Panc1 (cell line): ENCODE data around the gene USO1. TPM values are rescaled to one million over a fixed set of nuclear protein-coding genes. Genes with fewer than 3 reads are reported as not detected.

Source experiments
- ATAC-seq: fragments of 200-7000 bp; cut with Tn5 transposase; 2 replicates; pipeline ENCODE4 v1.9.1; 2020; ENCODE audit warnings: mild to moderate bottlenecking, moderate library complexity
- BruUV-seq: library from RNA; stranded (reverse); fragments of 400-500 nt; replicated peaks from 2 replicates; lab custom pipeline; 2021; lab: Mats Ljungman, UMichigan
- CTCF ChIA-PET: fragments of 300-600 bp; sonication (Branson Sonifier 250); formaldehyde crosslinking; loops from one replicate; lab custom pipeline; 2022; ENCODE audit warnings: antibody characterized with exemption; lab: Charles Lee
- POLR2A ChIA-PET: fragments of 300-600 bp; sonication (Branson Sonifier 250); formaldehyde crosslinking; loops from one replicate; lab custom pipeline; 2022; ENCODE audit warnings: antibody characterized with exemption; lab: Charles Lee
- DNase-seq: peaks from one replicate; pipeline ENCODE4 v3.0.0-alpha.2; 2010; ENCODE audit warnings: low read depth, low spot score
- H3K27ac ChIP-seq: 2 replicates; pipeline ENCODE4 v1.5.1; 2011; ENCODE audit warnings: mild to moderate bottlenecking, low read length, inconsistent platforms
- H3K27me3 ChIP-seq: fragments of 200-500 bp; sonication (Bioruptor generic); 2 replicates; pipeline ENCODE4 v1.6.0; 2014; ENCODE audit warnings: low read length, inconsistent platforms; ENCODE audit not compliant: control insufficient read depth, insufficient read depth
- H3K36me3 ChIP-seq: fragments of 200-500 bp; sonication (Bioruptor generic); 2 replicates; pipeline ENCODE4 v1.5.1; 2014; ENCODE audit warnings: inconsistent platforms, mild to moderate bottlenecking, low read length, moderate library complexity; ENCODE audit not compliant: control insufficient read depth, insufficient read depth
- H3K4me1 ChIP-seq: 2 replicates; pipeline ENCODE4 v1.5.1; 2011; ENCODE audit warnings: inconsistent platforms, mild to moderate bottlenecking, low read length, moderate library complexity; ENCODE audit not compliant: control insufficient read depth, insufficient read depth
- H3K4me3 ChIP-seq, 2 experiments: 2 replicates each; pipeline ENCODE4 v1.5.1; 2011 to 2012; ENCODE audit warnings: low read depth in 2 of 2, low read length in 2 of 2, mild to moderate bottlenecking in 2 of 2, inconsistent platforms in 1 of 2, moderate library complexity in 1 of 2
- H3K9me3 ChIP-seq: fragments of 200-500 bp; sonication (Bioruptor generic); 2 replicates; pipeline ENCODE4 v1.5.1; 2014; ENCODE audit warnings: low read depth, mild to moderate bottlenecking, inconsistent platforms, low read length, moderate library complexity; ENCODE audit not compliant: control insufficient read depth, insufficient read depth
- CTCF ChIP-seq: fragments of 450-650 bp; IDR thresholded peaks from 2 replicates; pipeline ENCODE4 v1.5.1; 2017; ENCODE audit warnings: mild to moderate bottlenecking
- POLR2AphosphoS5 ChIP-seq: IDR thresholded peaks from 2 replicates; pipeline ENCODE4 v1.6.1; 2012; ENCODE audit warnings: mild to moderate bottlenecking, low read depth, low read length, moderate library complexity
- REST ChIP-seq, 2 experiments: IDR thresholded peaks; 2 replicates each; pipeline ENCODE4 v1.6.1; 2011 to 2012; ENCODE audit warnings: low read depth in 2 of 2, control low read depth in 1 of 2, low read length in 1 of 2, mild to moderate bottlenecking in 1 of 2, moderate library complexity in 1 of 2; ENCODE audit not compliant: insufficient read depth in 1 of 2
- SIN3A ChIP-seq: IDR thresholded peaks from 2 replicates; pipeline ENCODE4 v1.6.1; 2012; ENCODE audit warnings: low read depth, mild to moderate bottlenecking, low read length, moderate library complexity, borderline replicate concordance; ENCODE audit not compliant: insufficient read depth
- TCF7L2 ChIP-seq: IDR thresholded peaks from 2 replicates; pipeline ENCODE4 v1.6.1; 2011; ENCODE audit warnings: mild to moderate bottlenecking, low read depth, low read length, inconsistent platforms
- in situ Hi-C: cut with HindIII; loops from 2 replicates; pipeline ENCODE4 v1.10.0; 2016; ENCODE audit warnings: low sequenced_read_pairs, low pct_unique_long_range_greater_than_20kb
- intact Hi-C: fragments of 100-400 bp; cut with micrococcal nuclease; formaldehyde crosslinking; loops from one replicate; pipeline ENCODE4 v1.10.0; 2022; ENCODE audit not compliant: unreplicated experiment
- total RNA-seq: library from RNA; stranded (reverse); gene quantifications from one replicate; pipeline ENCODE4 v1.2.1, GENCODE V29; 2021; ENCODE audit not compliant: unreplicated experiment

The USO1 gene
- total RNA-seq, 1 experiment from 2014 or later, result 50.0 TPM

- ATAC-seq (no peak), DNase-seq (no peak)
- in situ Hi-C loops, result no loop called here
- Histone ChIP-seq H3K4me1 (no peaks in the 10 kb centered on the region), H3K36me3 (no peaks in the 10 kb centered on the region), H3K27ac (no peak overlapping the region), H3K4me3 (no peak overlapping the region), H3K27me3 (no peaks in the 10 kb centered on the region), H3K9me3 (no peaks in the 10 kb centered on the region)
- BruUV-seq, result no TSS peak
- POLR2A ChIA-PET, result no interaction called here
- TF ChIP-seq POLR2AphosphoS5 (no peak), TCF7L2 (no peak), CTCF (no peak), REST (IDR thresholded peaks at IDR 0.05; ENCODE audit: insufficient read depth in 1 of 2, low read depth in 2 of 2, low read length in 1 of 2) (no peak), SIN3A (no peak)
- CTCF ChIA-PET, result no interaction called here
- intact Hi-C loops, result no loop called here
These were observed 98.0 kb downstream of the USO1 start for GRCh38 chr4:75822416-75822815.

- Histone ChIP-seq H3K9me3 (no peaks in the 10 kb centered on the region), H3K27me3 (no peaks in the 10 kb centered on the region), H3K27ac (no peak overlapping the region), H3K36me3 (no peaks in the 10 kb centered on the region), H3K4me1 (no peaks in the 10 kb centered on the region), H3K4me3 (no peak overlapping the region)
- no peak for DNase-seq
- POLR2A ChIA-PET, result no interaction called here
- intact Hi-C loops, result no loop called here
- no peak for ATAC-seq
- CTCF ChIA-PET, result no interaction called here
- TF ChIP-seq REST (IDR thresholded peaks at IDR 0.05; ENCODE audit: insufficient read depth in 1 of 2, low read depth in 2 of 2, low read length in 1 of 2), result no peak
- no peak for TF ChIP-seq CTCF
- TF ChIP-seq POLR2AphosphoS5, result no peak
- BruUV-seq, result no TSS peak
- in situ Hi-C loops, result no loop called here
These were observed 99.4 kb downstream of the USO1 start for GRCh38 chr4:75823812-75824211.
